ENCODE results near the gene PCDHB13.
A peak's percentile ranks its signal among the peaks of the same experiment; 100 is the strongest.

GRCh38 chr5:141199359-141200235 is 14.1 kb upstream of the PCDHB13 start, which contains the start of gene PCDHB11:
- TF ChIP-seq, protein P1, sequence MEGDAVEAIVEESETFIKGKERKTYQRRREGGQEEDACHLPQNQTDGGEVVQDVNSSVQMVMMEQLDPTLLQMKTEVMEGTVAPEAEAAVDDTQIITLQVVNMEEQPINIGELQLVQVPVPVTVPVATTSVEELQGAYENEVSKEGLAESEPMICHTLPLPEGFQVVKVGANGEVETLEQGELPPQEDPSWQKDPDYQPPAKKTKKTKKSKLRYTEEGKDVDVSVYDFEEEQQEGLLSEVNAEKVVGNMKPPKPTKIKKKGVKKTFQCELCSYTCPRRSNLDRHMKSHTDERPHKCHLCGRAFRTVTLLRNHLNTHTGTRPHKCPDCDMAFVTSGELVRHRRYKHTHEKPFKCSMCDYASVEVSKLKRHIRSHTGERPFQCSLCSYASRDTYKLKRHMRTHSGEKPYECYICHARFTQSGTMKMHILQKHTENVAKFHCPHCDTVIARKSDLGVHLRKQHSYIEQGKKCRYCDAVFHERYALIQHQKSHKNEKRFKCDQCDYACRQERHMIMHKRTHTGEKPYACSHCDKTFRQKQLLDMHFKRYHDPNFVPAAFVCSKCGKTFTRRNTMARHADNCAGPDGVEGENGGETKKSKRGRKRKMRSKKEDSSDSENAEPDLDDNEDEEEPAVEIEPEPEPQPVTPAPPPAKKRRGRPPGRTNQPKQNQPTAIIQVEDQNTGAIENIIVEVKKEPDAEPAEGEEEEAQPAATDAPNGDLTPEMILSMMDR (IDR thresholded peaks at IDR 0.05): peak in 1 of 4 donors; percentile 5
- TF ChIP-seq POLR2A (IDR thresholded peaks at IDR 0.05): no peak
